ENCODE measurements around the gene ATP5PB. TPM values are rescaled to one million over a fixed set of nuclear protein-coding genes. Genes with fewer than 3 reads are reported as not detected.
A peak's percentile ranks its signal among the peaks of the same experiment; 100 is the strongest.

The ATP5PB gene
- total RNA-seq, 1 donor from 2014 or later, result 132 TPM

DNA sequence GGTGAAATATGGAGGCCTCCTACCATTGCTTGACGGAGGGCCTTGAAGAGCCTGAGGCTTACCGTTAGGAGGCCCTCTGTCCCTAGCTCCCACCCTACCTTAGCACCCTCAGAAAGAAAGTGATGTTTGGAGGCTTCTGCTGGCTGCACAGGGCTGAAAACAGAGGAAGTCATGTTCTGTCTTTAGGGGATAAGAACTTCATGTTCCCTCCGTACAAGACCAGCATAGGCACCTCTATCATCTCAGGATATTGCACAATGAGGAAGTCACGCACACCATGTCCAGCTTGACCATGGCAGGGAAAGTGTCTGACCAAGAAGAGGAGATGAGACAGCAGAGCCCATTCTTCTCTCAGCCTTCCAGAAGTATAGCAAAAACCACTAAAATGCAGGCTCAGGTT lies 40.3 kb downstream of the ATP5PB start:
- Histone ChIP-seq H3K36me3 (no peaks in the 10 kb centered on the region), H3K27me3 (no peaks in the 10 kb centered on the region), H3K9me3 (no peaks in the 10 kb centered on the region), H3K27ac (peak overlapping the region; percentile 4), H3K4me3 (no peak overlapping the region), H3K4me1 (peaks cover 3% of the 10 kb centered on the region)
- ATAC-seq (peak; percentile 88), DNase-seq (no peak)
- TF ChIP-seq, protein P1, sequence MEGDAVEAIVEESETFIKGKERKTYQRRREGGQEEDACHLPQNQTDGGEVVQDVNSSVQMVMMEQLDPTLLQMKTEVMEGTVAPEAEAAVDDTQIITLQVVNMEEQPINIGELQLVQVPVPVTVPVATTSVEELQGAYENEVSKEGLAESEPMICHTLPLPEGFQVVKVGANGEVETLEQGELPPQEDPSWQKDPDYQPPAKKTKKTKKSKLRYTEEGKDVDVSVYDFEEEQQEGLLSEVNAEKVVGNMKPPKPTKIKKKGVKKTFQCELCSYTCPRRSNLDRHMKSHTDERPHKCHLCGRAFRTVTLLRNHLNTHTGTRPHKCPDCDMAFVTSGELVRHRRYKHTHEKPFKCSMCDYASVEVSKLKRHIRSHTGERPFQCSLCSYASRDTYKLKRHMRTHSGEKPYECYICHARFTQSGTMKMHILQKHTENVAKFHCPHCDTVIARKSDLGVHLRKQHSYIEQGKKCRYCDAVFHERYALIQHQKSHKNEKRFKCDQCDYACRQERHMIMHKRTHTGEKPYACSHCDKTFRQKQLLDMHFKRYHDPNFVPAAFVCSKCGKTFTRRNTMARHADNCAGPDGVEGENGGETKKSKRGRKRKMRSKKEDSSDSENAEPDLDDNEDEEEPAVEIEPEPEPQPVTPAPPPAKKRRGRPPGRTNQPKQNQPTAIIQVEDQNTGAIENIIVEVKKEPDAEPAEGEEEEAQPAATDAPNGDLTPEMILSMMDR (IDR thresholded peaks at IDR 0.05), result no peak
- intact Hi-C loops (cut with DNase I), result loop anchor here (10.0 kb wide), 1 partner anchor 265 kb away; the partner anchor contains the start of gene DDX20

DNA sequence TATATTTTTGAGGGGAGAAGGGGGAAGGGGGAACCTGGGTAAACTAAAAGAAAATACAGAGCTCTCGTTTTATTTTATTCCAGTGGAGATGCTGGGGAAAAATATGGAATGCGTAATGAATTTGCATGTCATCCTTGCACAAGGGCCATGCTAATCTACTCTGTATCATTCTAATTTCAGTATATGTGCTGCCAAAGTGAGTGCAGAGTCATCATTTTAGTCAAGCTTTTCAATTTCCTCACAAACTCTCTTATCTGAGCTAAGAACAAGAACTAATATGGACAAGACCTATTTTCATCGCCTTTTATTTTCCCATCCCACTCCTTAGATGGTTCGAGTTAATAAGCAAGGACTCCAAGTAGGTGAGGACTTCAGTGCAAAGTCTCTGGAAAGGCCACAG lies 41.0 kb downstream of the ATP5PB start:
- peak overlapping the region; percentile 4 for H3K27ac ChIP-seq
- ATAC-seq, result no peak

DNA sequence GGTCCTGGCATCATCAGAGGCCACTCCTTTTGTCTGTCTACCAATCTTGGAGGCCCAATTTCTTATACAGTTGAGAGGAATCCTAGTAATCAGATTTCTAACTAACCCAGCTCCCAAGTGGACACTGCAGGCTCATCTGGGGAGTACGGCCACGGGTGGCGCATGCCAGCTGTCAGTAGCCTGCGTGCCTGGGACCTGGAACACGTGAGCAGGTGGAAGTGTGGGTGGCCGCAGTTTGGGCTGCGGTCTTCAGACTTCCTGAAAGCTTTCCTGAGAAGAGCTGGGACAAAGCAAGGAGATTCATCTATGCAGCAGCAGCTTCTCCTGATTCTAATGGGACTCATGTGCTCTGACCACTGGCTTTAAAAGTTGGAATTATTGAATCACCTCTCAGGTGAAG lies 41.8 kb downstream of the ATP5PB start:
- ATAC-seq (no peak), DNase-seq (no peak)
- H3K36me3 ChIP-seq, result no peaks in the 10 kb centered on the region
- no peaks in the 10 kb centered on the region for H3K27me3 ChIP-seq
- H3K9me3 ChIP-seq, result no peaks in the 10 kb centered on the region
- H3K4me3 ChIP-seq, result no peak overlapping the region
- H3K4me1 ChIP-seq, result peaks cover 3% of the 10 kb centered on the region
- intact Hi-C loops (cut with DNase I), result no loop called here
- H3K27ac ChIP-seq, result no peak overlapping the region
- TF ChIP-seq, protein P1 (IDR thresholded peaks at IDR 0.05), result no peak

More for the DNA sequence above, 41.0 kb downstream of the ATP5PB start:
- intact Hi-C loops (cut with DNase I), result no loop called here
- Histone ChIP-seq H3K9me3 (no peaks in the 10 kb centered on the region), H3K4me3 (no peak overlapping the region), H3K4me1 (peaks cover 3% of the 10 kb centered on the region), H3K36me3 (no peaks in the 10 kb centered on the region), H3K27me3 (no peaks in the 10 kb centered on the region)
- TF ChIP-seq, protein P1 (IDR thresholded peaks at IDR 0.05), result no peak
- DNase-seq, result no peak

DNA sequence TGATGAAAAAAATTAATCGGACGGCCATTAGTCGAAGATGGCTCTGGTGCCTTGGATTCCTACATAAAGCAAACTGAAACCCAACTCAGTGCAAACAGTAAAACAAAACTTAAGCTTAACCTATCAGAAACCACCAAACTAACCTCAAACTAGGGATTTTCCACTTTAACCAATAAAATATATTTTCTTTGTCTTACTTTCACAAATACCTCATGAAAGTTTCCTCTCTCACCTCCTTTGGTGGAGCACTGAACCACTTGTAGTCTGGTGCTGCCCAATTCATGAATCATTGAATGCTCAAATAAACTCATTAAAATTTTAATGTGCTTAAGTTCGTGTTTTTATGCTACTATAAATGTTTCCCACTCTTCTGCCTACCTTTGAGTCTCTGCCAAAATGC lies 47.1 kb downstream of the ATP5PB start:
- Histone ChIP-seq H3K4me1 (peaks cover 7% of the 10 kb centered on the region), H3K9me3 (no peaks in the 10 kb centered on the region), H3K4me3 (no peak overlapping the region), H3K27me3 (no peaks in the 10 kb centered on the region), H3K36me3 (no peaks in the 10 kb centered on the region), H3K27ac (no peak overlapping the region)
- intact Hi-C loops (cut with DNase I), result no loop called here
- DNase-seq (no peak), ATAC-seq (no peak)
- TF ChIP-seq, protein P1 (IDR thresholded peaks at IDR 0.05), result no peak

DNA sequence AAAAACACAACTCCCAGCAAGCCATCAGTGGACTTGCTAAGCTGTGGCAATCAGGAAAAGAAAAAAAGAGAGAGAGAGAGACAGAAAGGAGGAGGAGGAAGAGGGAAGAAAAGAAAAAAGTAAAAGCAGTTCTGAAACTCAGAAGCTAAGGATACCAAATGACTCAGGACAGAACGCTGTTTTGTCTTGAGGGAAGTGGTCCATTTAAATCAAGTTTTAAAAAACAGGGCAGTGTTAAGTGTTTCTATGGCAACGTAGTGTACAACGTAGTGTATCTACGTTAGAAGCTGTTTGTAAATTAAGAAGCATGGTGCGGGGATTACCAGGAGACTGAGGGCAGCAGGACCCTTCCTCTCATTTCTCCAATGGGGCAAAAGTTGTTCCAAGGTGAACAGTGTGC lies 48.3 kb downstream of the ATP5PB start:
- no peak overlapping the region for H3K4me3 ChIP-seq
- TF ChIP-seq, protein P1 (IDR thresholded peaks at IDR 0.05), result no peak
- peaks cover 7% of the 10 kb centered on the region for H3K4me1 ChIP-seq
- H3K27me3 ChIP-seq, result no peaks in the 10 kb centered on the region
- no peaks in the 10 kb centered on the region for H3K9me3 ChIP-seq
- no peak for ATAC-seq
- intact Hi-C loops (cut with DNase I), result no loop called here
- no peaks in the 10 kb centered on the region for H3K36me3 ChIP-seq
- H3K27ac ChIP-seq, result no peak overlapping the region
- DNase-seq, result no peak
